Activated CD4-positive, alpha-beta memory T cell treated with anti-CD3 and anti-CD28 coated beads, Interleukin-2, amount 10 ng/mL, durations not matched to agents 7 days and 5 days (primary cell): ENCODE results near the gene UNC119. TPM values are rescaled to one million over a fixed set of nuclear protein-coding genes. Genes with fewer than 3 reads are reported as not detected.

Source experiments
- CTCF ChIA-PET: fragments of 350-600 bp; sonication (Branson Sonifier 250); formaldehyde crosslinking; loops from one replicate; lab custom pipeline; 2021; ENCODE audit warnings: antibody characterized with exemption, inconsistent platforms; lab: Charles Lee
- POLR2A ChIA-PET: fragments of 350-600 bp; sonication (Branson Sonifier 250); formaldehyde crosslinking; loops from one replicate; lab custom pipeline; 2021; ENCODE audit warnings: antibody characterized with exemption; lab: Charles Lee
- DNase-seq: peaks from one replicate; pipeline ENCODE4 v3.0.0-alpha.2; 2020
- H3K27ac Mint-ChIP-seq: one replicate; pipeline ENCODE4 v1.8.0; 2021; ENCODE audit warnings: mild to moderate bottlenecking, mixed read lengths
- H3K27me3 Mint-ChIP-seq: one replicate; pipeline ENCODE4 v1.8.0; 2021; ENCODE audit warnings: mixed read lengths
- H3K36me3 Mint-ChIP-seq: one replicate; pipeline ENCODE4 v1.8.0; 2021; ENCODE audit warnings: low read depth, mixed read lengths
- H3K4me1 Mint-ChIP-seq: one replicate; pipeline ENCODE4 v1.8.0; 2021; ENCODE audit warnings: mixed read lengths
- H3K4me3 Mint-ChIP-seq: one replicate; pipeline ENCODE4 v1.8.0; 2021; ENCODE audit warnings: mild to moderate bottlenecking, mixed read lengths
- H3K9me3 Mint-ChIP-seq: one replicate; pipeline ENCODE4 v1.8.0; 2021; ENCODE audit warnings: mixed read lengths
- total RNA-seq, 2 experiments: library from RNA; stranded (reverse); gene quantifications; one replicate each; pipeline ENCODE4 v1.2.3, GENCODE V29; 2021

Gene UNC119
- total RNA-seq, 2 experiments from 2014 or later = 46.2 to 61.1 TPM

- Mint-ChIP-seq H3K36me3 (peaks cover 62% of the 10 kb centered on the region), H3K9me3 (no peaks in the 10 kb centered on the region), H3K27ac (peak within 1 kb of the TSS; percentile 84), H3K27me3 (no peaks in the 10 kb centered on the region), H3K4me1 (peaks cover 61% of the 10 kb centered on the region), H3K4me3 (peak within 1 kb of the TSS; percentile 96)
- CTCF ChIA-PET = interaction anchor here (0.7 to 3.4 kb wide), 12 partner anchors 10 to 179 kb away, joined by 3 to 23 read pairs (median 4); partner anchors contain the start of gene TLCD1
- POLR2A ChIA-PET = interaction anchor here (0.5 to 5.2 kb wide), 28 partner anchors 9 to 719 kb away, joined by 3 to 64 read pairs (median 5); partner anchors contain the start of genes BLTP2, IFT20, PHF12 and POLDIP2
- DNase-seq = peak; percentile 94
Observed at GRCh38 chr17:28571361-28572122, 19.1 kb upstream of the UNC119 start, which contains the start of gene PIGS. PIGS (minus strand) TSS chr17:28571524; CDS start chr17:28571496, 28 bp downstream.

GRCh38 chr17:28570716-28571360, 18.4 kb upstream of the UNC119 start:
- Mint-ChIP-seq H3K27me3 (no peaks in the 10 kb centered on the region), H3K36me3 (peaks cover 56% of the 10 kb centered on the region), H3K4me3 (peak overlapping the region; percentile 96), H3K9me3 (no peaks in the 10 kb centered on the region), H3K27ac (peak overlapping the region; percentile 84), H3K4me1 (peaks cover 54% of the 10 kb centered on the region)
- peak; percentile 59 for DNase-seq
- ChIA-PET CTCF (interaction anchor here (0.7 to 3.4 kb wide), 12 partner anchors 9 to 179 kb away, joined by 3 to 23 read pairs (median 4); partner anchors contain the start of gene TLCD1), POLR2A (interaction anchor here (0.5 to 5.2 kb wide), 25 partner anchors 8 to 720 kb away, joined by 3 to 64 read pairs (median 6); partner anchors contain the start of genes BLTP2, IFT20, PROCA1 and RPL23A)

- ChIA-PET CTCF (interaction anchor here (0.7 kb wide), 2 partner anchors 181 to 714 kb away, joined by 3 to 4 read pairs; no protein-coding TSS in a partner anchor), POLR2A (interaction anchor here (1.0 to 5.2 kb wide), 5 partner anchors 14 to 42 kb away, joined by 3 to 64 read pairs (median 4); partner anchors contain the start of gene SPAG5)
- H3K27ac Mint-ChIP-seq = no peak overlapping the region
- no peaks in the 10 kb centered on the region for H3K9me3 Mint-ChIP-seq
- peaks cover 52% of the 10 kb centered on the region for H3K4me1 Mint-ChIP-seq
- DNase-seq = no peak
- H3K27me3 Mint-ChIP-seq = no peaks in the 10 kb centered on the region
- peak overlapping the region; percentile 96 for H3K4me3 Mint-ChIP-seq
- H3K36me3 Mint-ChIP-seq = peaks cover 54% of the 10 kb centered on the region
Observed at GRCh38 chr17:28569446-28569845, 17.0 kb upstream of the UNC119 start.

GRCh38 chr17:28567604-28568003, 15.2 kb upstream of the UNC119 start:
- ChIA-PET CTCF (no interaction called here), POLR2A (no interaction called here)
- no peaks in the 10 kb centered on the region for H3K27me3 Mint-ChIP-seq
- H3K27ac Mint-ChIP-seq = peak overlapping the region; percentile 27
- no peak for DNase-seq
- peaks cover 42% of the 10 kb centered on the region for H3K4me1 Mint-ChIP-seq
- H3K4me3 Mint-ChIP-seq = no peak overlapping the region
- H3K9me3 Mint-ChIP-seq = no peaks in the 10 kb centered on the region
- H3K36me3 Mint-ChIP-seq = peaks cover 47% of the 10 kb centered on the region

- CTCF ChIA-PET = no interaction called here
- DNase-seq = no peak
- peaks cover 59% of the 10 kb centered on the region for H3K36me3 Mint-ChIP-seq
- H3K9me3 Mint-ChIP-seq = no peaks in the 10 kb centered on the region
- H3K27me3 Mint-ChIP-seq = no peaks in the 10 kb centered on the region
- no peak overlapping the region for H3K4me3 Mint-ChIP-seq
- POLR2A ChIA-PET = interaction anchor here (0.6 kb wide), 1 partner anchor 38 kb away, joined by 3 read pairs; no protein-coding TSS in a partner anchor
- no peak overlapping the region for H3K27ac Mint-ChIP-seq
- peaks cover 20% of the 10 kb centered on the region for H3K4me1 Mint-ChIP-seq
Observed at GRCh38 chr17:28563475-28563874, 11.1 kb upstream of the UNC119 start.

GRCh38 chr17:28555022-28555421, 2.6 kb upstream of the UNC119 start:
- peaks cover 68% of the 10 kb centered on the region for H3K36me3 Mint-ChIP-seq
- no peaks in the 10 kb centered on the region for H3K9me3 Mint-ChIP-seq

GRCh38 chr17:28554565-28554964, 2.1 kb upstream of the UNC119 start:
- H3K4me1 Mint-ChIP-seq = peaks cover 36% of the 10 kb centered on the region
- CTCF ChIA-PET = interaction anchor here (1.5 kb wide), 1 partner anchor 138 kb away, joined by 3 read pairs; no protein-coding TSS in a partner anchor
- H3K27me3 Mint-ChIP-seq = no peaks in the 10 kb centered on the region
- no peak for DNase-seq
- H3K4me3 Mint-ChIP-seq = no peak overlapping the region
- H3K9me3 Mint-ChIP-seq = no peaks in the 10 kb centered on the region
- H3K36me3 Mint-ChIP-seq = peaks cover 63% of the 10 kb centered on the region
- POLR2A ChIA-PET = interaction anchor here (1.1 to 2.0 kb wide), 2 partner anchors 17 to 23 kb away, joined by 3 to 6 read pairs; partner anchors contain the start of gene PIGS
- peak overlapping the region; percentile 27 for H3K27ac Mint-ChIP-seq

More at GRCh38 chr17:28555022-28555421, 2.6 kb upstream of the UNC119 start:
- H3K4me3 Mint-ChIP-seq = no peak overlapping the region
- CTCF ChIA-PET = interaction anchor here (1.5 kb wide), 1 partner anchor 139 kb away, joined by 3 read pairs; no protein-coding TSS in a partner anchor
- no peaks in the 10 kb centered on the region for H3K27me3 Mint-ChIP-seq
- H3K27ac Mint-ChIP-seq = no peak overlapping the region
- no peak for DNase-seq
- POLR2A ChIA-PET = interaction anchor here (1.1 to 2.0 kb wide), 2 partner anchors 16 to 22 kb away, joined by 3 to 6 read pairs; partner anchors contain the start of gene PIGS
- peaks cover 31% of the 10 kb centered on the region for H3K4me1 Mint-ChIP-seq

- CTCF ChIA-PET = interaction anchor here (0.9 kb wide), 1 partner anchor 8 kb away, joined by 3 read pairs; no protein-coding TSS in a partner anchor
Observed at GRCh38 chr17:28553000-28553505, 629 bp upstream of the UNC119 start.

GRCh38 chr17:28551421-28552175, 826 bp downstream of the UNC119 start:
- H3K4me1 Mint-ChIP-seq = peaks cover 46% of the 10 kb centered on the region
- H3K36me3 Mint-ChIP-seq = peaks cover 40% of the 10 kb centered on the region
- no peaks in the 10 kb centered on the region for H3K27me3 Mint-ChIP-seq
- H3K4me3 Mint-ChIP-seq = peak overlapping the region; percentile 80
- H3K27ac Mint-ChIP-seq = peak overlapping the region; percentile 58
- DNase-seq = no peak
- ChIA-PET POLR2A (interaction anchor here (0.9 to 6.2 kb wide), 8 partner anchors 10 to 95 kb away, joined by 3 to 64 read pairs (median 4); partner anchors contain the start of genes ALDOC, PIGS and SPAG5), CTCF (interaction anchor here (1.0 to 4.2 kb wide), 6 partner anchors 11 to 175 kb away, joined by 3 to 23 read pairs (median 6); partner anchors contain the start of genes ALDOC and PIGS)
- H3K9me3 Mint-ChIP-seq = no peaks in the 10 kb centered on the region

More at GRCh38 chr17:28553000-28553505, 629 bp upstream of the UNC119 start:
- Mint-ChIP-seq H3K4me3 (peak overlapping the region; percentile 80), H3K4me1 (peaks cover 45% of the 10 kb centered on the region), H3K36me3 (peaks cover 52% of the 10 kb centered on the region), H3K27me3 (no peaks in the 10 kb centered on the region), H3K27ac (no peak overlapping the region), H3K9me3 (no peaks in the 10 kb centered on the region)
- DNase-seq = no peak
- POLR2A ChIA-PET = interaction anchor here (0.7 to 1.4 kb wide), 3 partner anchors 24 to 398 kb away, joined by 3 to 4 read pairs (median 3); partner anchors contain the start of genes ALDOC and PHF12

- peaks cover 35% of the 10 kb centered on the region for H3K36me3 Mint-ChIP-seq
- no peaks in the 10 kb centered on the region for H3K9me3 Mint-ChIP-seq
- H3K27ac Mint-ChIP-seq = peak overlapping the region; percentile 55
- POLR2A ChIA-PET = interaction anchor here (0.5 to 6.2 kb wide), 9 partner anchors 11 to 169 kb away, joined by 3 to 64 read pairs (median 4); partner anchors contain the start of genes ALDOC, PIGS, RPL23A and SDF2
- peak overlapping the region; percentile 80 for H3K4me3 Mint-ChIP-seq
- peaks cover 46% of the 10 kb centered on the region for H3K4me1 Mint-ChIP-seq
- CTCF ChIA-PET = interaction anchor here (0.9 to 4.2 kb wide), 7 partner anchors 10 to 176 kb away, joined by 3 to 23 read pairs (median 4); partner anchors contain the start of genes ALDOC and PIGS
- H3K27me3 Mint-ChIP-seq = no peaks in the 10 kb centered on the region
- DNase-seq = no peak
Observed at GRCh38 chr17:28550858-28551257, 1.6 kb downstream of the UNC119 start.
